Stimulated activated CD4-positive, alpha-beta T cell treated with anti-CD3 and anti-CD28 coated beads, TNF-alpha, amount 100 ng/mL, for 4 hours (primary cell): Measurements from ENCODE around the gene OR2T11.
A peak's percentile ranks its signal among the peaks of the same experiment; 100 is the strongest.
"Not testable (repeated sequence)": the region's sequence is repeated elsewhere in the genome, so short reads cannot be mapped to it uniquely, and the experiment has no call there.

ENCODE experiments used
- DNase-seq, 3 experiments: peaks; one replicate each; pipeline ENCODE4 v3.0.0-alpha.2; 2020; ENCODE audit warnings: low read depth in 3 of 3

Gene OR2T11

DNA sequence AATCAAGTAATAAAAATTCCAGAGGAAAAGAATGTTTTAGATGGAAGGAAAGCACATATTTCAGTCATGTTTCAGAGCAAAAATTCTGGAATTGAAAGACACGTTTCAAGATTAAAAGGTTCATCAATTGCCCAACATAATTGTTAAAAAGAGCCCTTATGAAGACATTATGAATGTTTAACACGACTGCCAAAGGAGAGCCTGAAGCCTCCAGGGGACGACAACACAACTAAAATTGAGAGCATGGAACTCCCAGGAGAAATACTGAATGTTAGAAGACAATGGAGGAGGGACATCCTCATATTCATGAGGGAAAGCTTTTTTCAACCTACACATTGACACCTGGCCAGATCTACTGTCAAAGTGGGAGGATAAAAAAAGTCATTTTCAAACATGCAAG, 16.0 kb downstream of the OR2T11 start:
- DNase-seq, result peak; percentile 19 to 23 (median 21)

DNA sequence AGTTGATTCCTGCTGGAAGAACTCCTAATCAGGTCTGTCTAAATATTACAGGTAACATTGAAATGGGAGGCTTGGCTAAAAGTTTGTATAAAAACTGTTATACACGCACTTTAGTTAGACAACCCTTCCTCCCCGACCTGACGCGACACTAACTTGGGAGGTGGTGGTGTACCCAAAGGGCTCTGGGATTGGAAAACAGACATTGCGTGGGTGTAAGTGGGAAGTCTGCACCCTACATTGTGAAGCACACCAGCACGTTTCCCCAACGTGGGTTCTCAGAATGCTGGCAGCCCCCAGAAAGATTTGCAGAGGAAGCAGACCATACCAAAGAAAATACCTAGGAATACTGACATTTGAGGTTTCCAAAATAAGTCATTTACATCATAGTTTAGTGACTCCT, 16.8 kb downstream of the OR2T11 start:
- DNase-seq, result no peak

DNA sequence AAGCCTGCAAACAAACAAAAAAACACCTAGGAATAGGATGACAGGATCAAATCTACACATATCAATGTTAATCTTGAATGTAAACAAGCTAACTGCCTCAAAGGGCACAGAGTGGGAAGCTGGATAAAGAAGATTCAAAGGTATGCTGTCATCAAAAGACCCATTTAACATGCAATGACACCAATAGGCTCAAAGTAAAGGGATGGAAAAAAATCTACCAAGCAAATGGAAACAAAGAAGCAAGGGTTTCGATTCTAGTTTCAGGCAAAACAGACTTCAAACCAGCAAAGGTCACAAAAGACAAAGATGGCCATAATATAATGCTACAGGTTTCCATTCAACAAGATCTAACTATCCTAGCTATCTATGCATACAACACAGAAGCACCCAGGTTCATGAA, 21.1 kb downstream of the OR2T11 start:
- DNase-seq, result no peak

DNA sequence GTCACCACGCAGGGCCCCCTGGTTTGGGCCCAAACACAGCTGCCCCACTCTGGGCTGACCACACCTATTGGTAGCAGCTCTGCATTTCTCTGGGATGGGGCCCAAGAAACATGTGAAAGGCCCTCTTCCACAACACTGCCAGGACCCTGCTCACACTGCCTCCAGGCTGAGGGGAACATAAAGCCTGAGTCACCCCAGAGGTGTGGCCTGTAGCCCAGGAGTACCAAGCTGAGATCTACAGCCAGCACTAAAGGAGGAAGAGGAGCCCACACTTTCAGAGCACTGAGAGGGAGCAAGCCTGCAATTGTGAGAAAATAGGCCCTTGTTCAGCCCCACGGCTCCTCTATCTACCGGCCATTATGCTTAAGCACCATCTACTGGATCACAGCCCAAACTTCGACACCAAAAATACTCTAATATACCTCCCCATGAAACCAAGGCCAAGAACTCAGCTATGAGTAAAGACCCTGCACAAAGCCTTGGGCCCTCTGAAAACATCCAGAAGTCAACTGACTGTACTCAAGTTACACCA, 22.9 kb downstream of the OR2T11 start:
- DNase-seq, result no peak

DNA sequence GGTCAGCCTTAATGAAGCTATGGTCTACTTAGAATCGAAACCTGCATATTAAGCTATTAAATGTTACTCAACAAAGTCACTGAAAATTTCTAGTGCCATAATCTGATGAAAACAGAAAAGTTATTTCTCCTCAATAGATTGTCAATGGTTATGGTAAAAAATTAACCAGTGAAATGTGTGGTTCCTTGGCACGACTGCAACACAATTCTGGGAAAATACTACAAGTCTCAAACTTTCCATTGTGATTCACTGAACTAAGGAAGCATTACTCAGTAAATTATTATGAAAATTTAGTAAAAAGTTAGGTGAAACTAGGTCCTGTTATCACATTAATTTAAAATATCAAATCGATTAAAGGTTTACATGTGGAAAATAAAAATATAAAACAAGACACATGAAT, 24.6 kb downstream of the OR2T11 start:
- no peak for DNase-seq

DNA sequence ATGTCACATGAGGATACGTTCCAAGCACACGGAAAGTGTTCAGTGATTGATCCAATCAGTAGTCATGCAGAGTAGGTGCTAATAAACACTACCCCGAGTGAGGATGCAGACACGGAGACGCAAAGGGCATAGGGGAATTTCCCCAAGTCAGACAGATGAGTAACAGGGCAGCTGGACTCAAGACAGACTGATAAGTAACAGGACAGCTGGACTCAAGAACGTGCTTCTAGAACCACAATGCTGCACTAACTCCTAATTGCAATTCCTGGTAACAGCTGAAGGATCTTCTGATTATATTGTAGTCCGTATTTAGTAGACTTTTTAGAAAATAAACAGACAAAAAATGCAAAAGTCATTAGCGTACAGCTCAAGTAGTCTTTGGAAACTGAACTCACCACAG, 35.5 kb downstream of the OR2T11 start:
- DNase-seq, result no peak

DNA sequence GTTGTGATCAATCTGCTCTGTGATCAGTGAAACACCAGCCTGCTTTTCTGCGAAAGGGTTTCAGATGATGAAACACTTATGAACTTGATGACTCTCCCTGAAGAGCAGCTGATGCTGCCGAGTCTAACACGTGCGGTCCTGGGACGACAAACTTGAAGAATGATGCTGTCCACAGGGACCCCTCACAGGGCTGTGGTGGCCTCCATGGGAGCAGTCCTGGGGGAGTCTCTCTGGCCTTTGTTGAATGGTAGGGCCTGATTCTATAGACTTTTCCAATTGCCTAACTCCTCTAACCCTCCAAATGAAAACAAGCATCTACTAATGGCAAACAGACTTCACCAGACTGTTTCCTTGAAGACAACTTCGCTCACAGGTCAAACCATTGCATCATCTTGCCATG, 37.3 kb downstream of the OR2T11 start, which contains the start of gene OR2T10:
Gene OR2T10 (minus strand): TSS at position 112 of the 400 bp plus-strand sequence. CDS start 3,932 bp downstream, outside the sequence.
- DNase-seq, result no peak

DNA sequence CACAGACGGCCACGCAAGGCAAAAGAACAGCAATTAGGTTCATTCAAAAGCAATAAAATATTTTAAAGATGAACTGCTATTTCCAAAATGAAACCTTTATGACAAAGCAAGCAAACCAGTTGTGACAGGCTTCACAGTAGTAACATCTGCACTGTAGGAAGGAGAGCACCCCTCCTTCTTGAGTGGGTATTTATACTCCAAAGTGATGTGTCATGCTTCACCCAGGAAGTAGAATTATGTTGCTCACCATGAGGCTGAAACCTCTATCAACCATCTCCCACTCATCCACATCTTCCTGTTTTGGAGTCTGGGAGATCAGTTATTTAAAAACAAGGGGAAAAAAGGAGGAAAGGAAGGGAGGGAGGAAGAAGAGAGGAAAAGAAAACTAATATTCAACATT, 38.3 kb downstream of the OR2T11 start:
- DNase-seq, result no peak

DNA sequence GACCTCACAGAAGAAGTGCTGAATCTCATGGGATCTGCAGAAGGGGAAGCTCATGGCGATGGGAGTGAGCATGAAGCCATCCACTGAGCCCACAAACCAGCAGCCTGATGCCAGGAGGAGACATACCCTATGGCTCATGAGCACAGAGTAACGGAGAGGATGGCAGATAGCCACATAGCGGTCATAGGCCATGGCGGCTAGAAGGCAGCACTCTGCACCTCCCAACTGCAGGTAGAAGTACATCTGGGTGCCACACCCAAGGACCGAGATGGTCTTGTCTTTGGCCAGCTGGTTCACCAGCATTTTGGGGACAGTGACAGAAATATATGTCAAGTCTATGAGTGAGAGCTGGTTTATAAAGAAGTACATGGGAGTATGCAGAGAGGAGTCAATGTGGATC, 41.7 kb downstream of the OR2T11 start:
- DNase-seq, result no peak

DNA sequence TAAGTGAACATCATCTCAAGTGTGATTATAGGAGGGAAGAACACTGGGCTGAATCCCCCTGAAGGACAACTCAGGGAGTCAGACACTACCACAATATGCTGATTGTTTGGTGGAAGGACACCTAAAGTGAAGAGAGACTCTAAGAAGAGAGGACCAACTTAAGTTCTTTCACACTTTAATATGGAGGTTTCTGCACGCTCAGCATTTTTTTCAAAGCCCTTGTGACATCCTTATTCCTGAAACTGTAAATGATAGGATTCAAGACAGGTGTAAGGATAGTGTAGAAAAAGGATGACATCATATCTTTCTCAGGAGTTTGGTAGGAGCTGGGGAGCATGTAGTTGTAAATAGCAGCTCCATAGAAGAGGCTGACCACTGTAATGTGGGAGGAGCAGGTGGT, 42.2 kb downstream of the OR2T11 start:
- no peak for DNase-seq

DNA sequence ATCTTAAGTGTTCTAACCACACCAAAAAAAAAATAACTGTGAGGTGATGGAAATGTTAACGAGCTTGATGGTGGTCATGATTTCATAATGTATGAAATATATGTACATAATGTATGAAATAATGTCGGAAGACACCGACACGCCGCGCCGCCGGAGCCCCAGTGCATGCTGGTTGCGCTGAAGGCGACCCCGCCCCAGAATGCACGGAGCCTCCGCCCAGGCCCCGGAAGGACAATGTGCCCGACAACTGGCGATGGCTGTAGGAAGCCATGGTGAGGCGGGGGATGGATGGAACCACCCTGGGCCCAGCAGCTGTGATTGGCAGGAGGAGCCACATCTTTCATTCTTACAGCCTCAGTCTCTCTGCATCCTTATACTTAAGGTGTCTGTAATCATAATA, 44.8 kb downstream of the OR2T11 start:
- DNase-seq, result no peak

DNA sequence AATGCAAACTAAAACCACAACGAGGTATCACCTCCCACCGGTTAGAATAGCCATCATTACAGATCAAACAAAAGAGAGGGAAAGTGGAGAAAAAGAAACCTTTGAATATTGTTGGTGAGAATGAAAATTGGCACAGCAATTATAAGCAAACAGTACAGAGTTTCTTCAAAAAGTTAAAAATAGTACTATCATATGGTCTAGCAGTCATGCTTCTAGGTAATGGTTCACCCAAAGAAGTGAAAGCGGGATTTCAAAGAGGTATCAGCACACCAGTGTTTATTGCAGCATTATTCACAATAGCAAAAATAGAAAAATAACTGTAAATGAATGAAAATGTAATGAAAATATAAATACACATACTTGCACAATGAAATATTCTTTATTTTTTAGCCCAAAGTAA, 45.6 kb downstream of the OR2T11 start:
- no peak for DNase-seq

DNA sequence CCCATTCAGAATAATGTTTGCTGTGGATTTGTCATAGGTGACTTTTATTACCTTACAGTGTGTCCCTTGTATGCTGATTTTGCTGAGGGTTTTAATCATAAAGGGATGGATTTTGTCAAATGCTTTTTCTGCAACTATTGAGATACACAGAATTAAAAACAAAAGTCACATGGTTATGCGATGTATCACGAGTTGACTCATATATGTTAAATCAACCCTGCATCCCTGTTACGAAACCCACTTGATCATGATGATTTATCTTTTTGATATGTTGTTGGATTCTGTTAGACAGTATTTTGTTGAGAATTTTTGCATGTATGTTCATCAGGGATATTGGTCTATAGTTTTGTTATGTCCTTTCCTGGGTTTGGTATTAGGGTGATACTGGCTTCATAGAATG, 49.6 kb downstream of the OR2T11 start:
- DNase-seq, result no peak

DNA sequence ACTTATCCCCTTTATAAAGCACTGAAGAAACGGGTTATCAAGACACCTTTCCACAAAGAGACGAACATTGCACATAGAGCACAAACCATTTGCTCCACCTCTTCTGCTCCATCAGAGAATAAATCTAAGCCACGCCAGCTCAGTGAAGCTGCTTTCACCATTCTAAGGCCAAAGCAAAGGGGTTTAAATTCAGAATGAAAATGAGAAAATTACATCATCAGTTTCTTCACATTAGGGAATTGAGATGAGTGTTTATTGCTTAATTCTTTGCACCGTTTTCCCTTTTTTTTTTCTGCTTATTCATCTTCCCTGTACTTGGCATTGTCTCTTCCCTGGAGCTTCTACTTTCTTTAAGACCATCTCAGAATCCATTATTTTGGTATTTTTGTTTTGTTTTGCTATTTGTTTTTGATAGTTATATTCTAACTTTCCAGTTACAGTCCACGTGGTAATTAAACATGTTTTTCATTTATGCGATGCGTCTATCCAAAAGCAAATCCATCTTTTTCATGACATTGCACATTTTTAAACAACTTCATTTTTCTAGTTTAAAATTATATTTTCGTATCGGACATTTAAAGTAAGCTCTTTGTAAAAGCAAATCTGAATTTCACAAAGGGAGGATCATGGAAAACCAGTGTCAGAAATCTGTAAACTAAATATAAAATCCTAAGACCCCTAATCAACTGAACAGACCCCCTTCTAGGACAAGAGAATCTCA, 58.5 kb downstream of the OR2T11 start:
- DNase-seq, result no peak

DNA sequence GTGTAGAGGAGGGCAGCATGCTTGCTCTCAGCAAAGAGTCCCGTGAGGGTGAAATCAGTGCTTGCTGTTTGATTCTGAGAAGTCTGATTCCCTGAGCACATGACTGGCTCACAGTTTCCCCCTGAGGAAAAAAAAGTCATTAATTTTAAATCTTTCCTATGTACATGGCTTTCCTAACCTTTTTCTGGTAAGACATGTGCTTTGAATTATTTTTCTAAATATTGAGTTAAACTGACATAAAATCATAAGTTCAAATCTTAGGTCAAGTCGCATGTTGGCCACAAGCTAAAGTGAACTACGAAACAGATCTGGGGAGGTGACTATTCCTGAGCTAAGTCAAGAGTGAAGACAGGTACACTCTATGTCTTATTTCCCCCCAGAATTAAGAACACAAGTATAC, 60.2 kb downstream of the OR2T11 start, which contains the start of gene OR2T34:
Gene OR2T34 (minus strand): TSS at position 101 of the 400 bp plus-strand sequence. CDS start 0 bp downstream, at position 101.
- not testable (repeated sequence) for DNase-seq

DNA sequence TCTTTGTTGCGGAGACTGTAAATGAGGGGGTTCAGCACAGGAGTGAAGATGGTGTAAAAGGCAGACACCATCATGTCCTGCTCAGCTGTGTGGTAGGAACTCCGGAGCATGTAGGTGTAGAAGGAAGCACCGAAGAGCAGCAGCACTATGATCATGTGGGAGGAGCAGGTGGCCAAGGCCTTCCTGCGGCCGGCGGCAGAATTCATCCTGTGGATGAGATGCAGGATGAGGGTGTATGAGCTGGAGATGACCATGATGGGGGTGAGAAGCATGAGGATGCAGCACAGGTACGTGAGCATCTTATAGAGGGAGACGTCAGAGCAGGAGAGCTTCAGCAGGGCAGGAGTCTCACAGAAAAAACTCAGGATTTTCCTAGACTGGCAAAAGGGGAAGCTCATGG, 61.0 kb downstream of the OR2T11 start:
- not testable (repeated sequence) for DNase-seq
